HG03558 (cell line): Measurements from ENCODE around the gene ATF1.

Experiments
- ATAC-seq: cut with Tn5 transposase; IDR thresholded peaks from one replicate; pipeline ENCODE4 v1.9.1; 2021; ENCODE audit warnings: moderate number of reproducible peaks; ENCODE audit not compliant: unreplicated experiment; ENCODE audit errors: extremely low read depth

Gene ATF1

GRCh38 chr12:50763639-50764285 is at the start of gene ATF1:
Gene ATF1 (plus strand): TSS chr12:50764101. CDS start chr12:50780146, 16,045 bp downstream.
- ATAC-seq, result peak; percentile 66

GRCh38 chr12:50715174-50715573 is 48.7 kb upstream of the ATF1 start:
- no peak for ATAC-seq

- no peak for ATAC-seq
These were observed 45.1 kb upstream of the ATF1 start for GRCh38 chr12:50718760-50719159.

GRCh38 chr12:50720085-50720484 is 43.8 kb upstream of the ATF1 start:
- ATAC-seq, result no peak

- no peak for ATAC-seq
These were observed 43.4 kb upstream of the ATF1 start for GRCh38 chr12:50720501-50720900.

GRCh38 chr12:50723865-50724264 is 40.0 kb upstream of the ATF1 start:
- ATAC-seq, result no peak

GRCh38 chr12:50725011-50725942 is 38.6 kb upstream of the ATF1 start:
- ATAC-seq, result no peak

- no peak for ATAC-seq
These were observed 36.4 kb upstream of the ATF1 start for GRCh38 chr12:50727466-50727865.

- ATAC-seq, result no peak
These were observed 35.5 kb upstream of the ATF1 start for GRCh38 chr12:50728417-50728816.

GRCh38 chr12:50728841-50729240 is 35.1 kb upstream of the ATF1 start:
- no peak for ATAC-seq

- ATAC-seq, result no peak
These were observed 31.3 kb upstream of the ATF1 start for GRCh38 chr12:50732591-50732990.

GRCh38 chr12:50733706-50734105 is 30.2 kb upstream of the ATF1 start:
- no peak for ATAC-seq

- ATAC-seq, result no peak
These were observed 29.3 kb upstream of the ATF1 start for GRCh38 chr12:50734409-50735263.

- no peak for ATAC-seq
These were observed 24.3 kb upstream of the ATF1 start for GRCh38 chr12:50739611-50740010.

GRCh38 chr12:50740307-50740706 is 23.6 kb upstream of the ATF1 start:
- no peak for ATAC-seq

- ATAC-seq, result no peak
These were observed 21.1 kb upstream of the ATF1 start for GRCh38 chr12:50742776-50743175.

GRCh38 chr12:50745861-50746260 is 18.0 kb upstream of the ATF1 start:
- no peak for ATAC-seq

- no peak for ATAC-seq
These were observed 17.5 kb upstream of the ATF1 start for GRCh38 chr12:50746431-50746830.

- ATAC-seq, result no peak
These were observed 16.1 kb upstream of the ATF1 start for GRCh38 chr12:50747817-50748216.

- ATAC-seq, result no peak
These were observed 14.4 kb upstream of the ATF1 start for GRCh38 chr12:50749459-50749882.

- ATAC-seq, result no peak
These were observed 13.5 kb upstream of the ATF1 start for GRCh38 chr12:50750366-50750765.
